Measurements from ENCODE around the gene RNF151. TPM values are rescaled to one million over a fixed set of nuclear protein-coding genes. Genes with fewer than 3 reads are reported as not detected.
"Not testable (repeated sequence)": the region's sequence is repeated elsewhere in the genome, so short reads cannot be mapped to it uniquely, and the experiment has no call there.

RNF151 gene
- total RNA-seq, 1 donor from 2014 or later = not detected

DNA sequence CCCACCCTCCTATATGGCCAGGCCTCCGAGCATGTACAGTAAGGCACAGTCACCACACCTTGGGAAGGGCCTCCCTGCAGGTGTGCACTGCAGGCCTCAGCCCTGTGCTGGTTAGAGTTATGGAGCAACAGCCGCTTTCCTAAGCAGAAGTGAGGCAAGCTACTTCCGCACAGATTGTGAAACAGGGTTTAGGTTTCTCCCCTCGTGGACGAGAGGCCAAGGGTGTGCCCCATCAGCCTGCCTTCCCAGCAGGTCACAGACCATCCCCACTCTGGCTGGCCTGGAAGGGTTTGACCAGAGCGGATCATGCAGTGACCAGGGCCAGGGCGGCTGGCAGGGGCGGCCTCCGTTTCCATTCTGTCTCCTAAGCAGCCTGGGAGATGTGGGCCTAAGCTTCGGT, 28.3 kb upstream of the RNF151 start:
- H3K27me3 ChIP-seq (ENCODE audit: control insufficient read depth in 3 of 3, insufficient read depth in 3 of 3, low read length in 3 of 3) = peaks cover 0 to 4% (median under 1%) of the 10 kb centered on the region in 3 donors
- H3K9me3 ChIP-seq (ENCODE audit: control insufficient read depth in 3 of 3, low read length in 3 of 3) = no peaks in the 10 kb centered on the region
- H3K27ac ChIP-seq (ENCODE audit: low read depth, low read length) = no peak overlapping the region
- no peak overlapping the region for H3K9ac ChIP-seq (ENCODE audit: low read depth in 1 of 3, low read length in 3 of 3)
- H3K4me1 ChIP-seq (ENCODE audit: control insufficient read depth in 3 of 3, insufficient read depth in 3 of 3, low read length in 3 of 3) = peaks cover 26 to 50% (median 41%) of the 10 kb centered on the region in 3 donors
- H3K36me3 ChIP-seq (ENCODE audit: control insufficient read depth in 3 of 3, insufficient read depth in 3 of 3, low read length in 3 of 3) = peaks cover 29 to 36% (median 33%) of the 10 kb centered on the region in 3 donors
- no peak overlapping the region for H3K4me3 ChIP-seq (ENCODE audit: low read length in 3 of 3)

- H3K4me1 ChIP-seq (ENCODE audit: control insufficient read depth in 3 of 3, insufficient read depth in 3 of 3, low read length in 3 of 3) = peaks cover 30 to 50% (median 37%) of the 10 kb centered on the region in 3 donors
- H3K9ac ChIP-seq (ENCODE audit: low read depth in 1 of 3, low read length in 3 of 3) = no peak overlapping the region
- H3K9me3 ChIP-seq (ENCODE audit: control insufficient read depth in 3 of 3, low read length in 3 of 3) = no peaks in the 10 kb centered on the region
- no peak overlapping the region for H3K4me3 ChIP-seq (ENCODE audit: low read length in 3 of 3)
- H3K27me3 ChIP-seq (ENCODE audit: control insufficient read depth in 3 of 3, insufficient read depth in 3 of 3, low read length in 3 of 3) = no peaks in the 10 kb centered on the region
- H3K27ac ChIP-seq (ENCODE audit: low read depth, low read length) = no peak overlapping the region
- peaks cover 29 to 36% (median 33%) of the 10 kb centered on the region in 3 donors for H3K36me3 ChIP-seq (ENCODE audit: control insufficient read depth in 3 of 3, insufficient read depth in 3 of 3, low read length in 3 of 3)
These were observed 27.7 kb upstream of the RNF151 start for GRCh38 chr16:1938910-1939309.

GRCh38 chr16:1939833-1940232, 26.8 kb upstream of the RNF151 start:
- H3K9ac ChIP-seq (ENCODE audit: low read depth in 1 of 3, low read length in 3 of 3); H3K27me3 ChIP-seq (ENCODE audit: control insufficient read depth in 3 of 3, insufficient read depth in 3 of 3, low read length in 3 of 3); H3K4me3 ChIP-seq (ENCODE audit: low read length in 3 of 3); H3K9me3 ChIP-seq (ENCODE audit: control insufficient read depth in 3 of 3, low read length in 3 of 3); H3K27ac ChIP-seq (ENCODE audit: low read depth, low read length): not testable (repeated sequence)
- Histone ChIP-seq H3K4me1 (ENCODE audit: control insufficient read depth in 3 of 3, insufficient read depth in 3 of 3, low read length in 3 of 3) (peaks cover 39 to 58% (median 45%) of the 10 kb centered on the region in 3 donors), H3K36me3 (ENCODE audit: control insufficient read depth in 3 of 3, insufficient read depth in 3 of 3, low read length in 3 of 3) (peaks cover 29 to 37% (median 33%) of the 10 kb centered on the region in 3 donors)

DNA sequence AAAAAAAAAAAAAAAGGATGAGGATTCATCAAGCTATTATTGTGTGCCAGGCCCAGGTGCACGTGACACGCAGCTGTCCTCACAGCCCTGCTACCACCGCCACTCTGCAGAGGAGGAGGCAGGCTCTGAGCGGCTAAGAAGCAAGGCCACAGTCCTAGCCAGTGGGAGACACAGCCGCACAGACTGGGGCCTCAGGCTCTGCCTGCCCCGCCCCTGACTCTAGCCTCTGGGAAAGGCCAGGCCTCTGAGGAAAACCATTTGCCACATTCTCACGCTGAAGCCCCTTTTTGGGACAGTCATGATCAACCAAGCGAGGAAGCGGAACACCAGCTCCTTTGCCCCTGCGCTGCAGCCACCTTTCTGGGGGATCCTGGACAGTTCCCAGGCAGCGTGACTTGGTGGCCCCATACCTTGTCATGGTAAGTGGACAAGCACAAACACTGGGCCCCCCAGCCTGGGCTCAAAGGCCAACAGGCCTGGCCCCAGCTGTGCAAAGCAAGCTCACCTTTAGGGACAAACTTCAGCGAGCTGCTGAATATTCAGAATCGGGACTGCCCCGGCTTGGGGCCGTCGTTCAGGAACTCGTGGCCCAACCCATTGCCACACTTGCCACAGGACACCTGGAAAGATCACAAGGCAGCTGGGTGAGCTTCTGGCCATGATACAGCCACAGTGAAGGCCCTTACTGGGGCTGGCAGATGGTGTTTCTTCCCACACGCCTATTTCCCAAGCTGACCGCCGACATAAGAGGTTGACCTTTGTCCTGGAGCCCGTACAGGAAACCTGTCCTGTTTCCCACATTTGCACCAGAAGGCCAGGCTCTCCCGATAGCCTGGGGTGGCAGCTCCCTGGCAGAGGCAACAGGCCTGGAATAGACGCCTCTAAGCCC, 26.1 kb upstream of the RNF151 start:
- peak overlapping the region in 2 of 3 donors; percentile 35 to 92 for H3K4me3 ChIP-seq (ENCODE audit: low read length in 3 of 3)
- H3K36me3 ChIP-seq (ENCODE audit: control insufficient read depth in 3 of 3, insufficient read depth in 3 of 3, low read length in 3 of 3) = peaks cover 31 to 40% (median 33%) of the 10 kb centered on the region in 3 donors
- H3K27me3 ChIP-seq (ENCODE audit: control insufficient read depth in 3 of 3, insufficient read depth in 3 of 3, low read length in 3 of 3) = no peaks in the 10 kb centered on the region
- peaks cover 44 to 65% (median 49%) of the 10 kb centered on the region in 3 donors for H3K4me1 ChIP-seq (ENCODE audit: control insufficient read depth in 3 of 3, insufficient read depth in 3 of 3, low read length in 3 of 3)
- H3K9me3 ChIP-seq (ENCODE audit: control insufficient read depth in 3 of 3, low read length in 3 of 3) = no peaks in the 10 kb centered on the region
- H3K9ac ChIP-seq (ENCODE audit: low read depth in 1 of 3, low read length in 3 of 3) = peak overlapping the region; percentile 33 to 97 (median 45)
- H3K27ac ChIP-seq (ENCODE audit: low read depth, low read length) = peak overlapping the region; percentile 97

- peak overlapping the region; percentile 78 to 92 (median 87) for H3K4me3 ChIP-seq (ENCODE audit: low read length in 3 of 3)
- H3K9ac ChIP-seq (ENCODE audit: low read depth in 1 of 3, low read length in 3 of 3) = peak overlapping the region; percentile 90 to 97 (median 96)
- no peaks in the 10 kb centered on the region for H3K9me3 ChIP-seq (ENCODE audit: control insufficient read depth in 3 of 3, low read length in 3 of 3)
- H3K27me3 ChIP-seq (ENCODE audit: control insufficient read depth in 3 of 3, insufficient read depth in 3 of 3, low read length in 3 of 3) = no peaks in the 10 kb centered on the region
- H3K27ac ChIP-seq (ENCODE audit: low read depth, low read length) = peak overlapping the region; percentile 97
- peaks cover 39 to 45% (median 40%) of the 10 kb centered on the region in 3 donors for H3K36me3 ChIP-seq (ENCODE audit: control insufficient read depth in 3 of 3, insufficient read depth in 3 of 3, low read length in 3 of 3)
- H3K4me1 ChIP-seq (ENCODE audit: control insufficient read depth in 3 of 3, insufficient read depth in 3 of 3, low read length in 3 of 3) = peaks cover 53 to 74% (median 56%) of the 10 kb centered on the region in 3 donors
These were observed 25.3 kb upstream of the RNF151 start for GRCh38 chr16:1941162-1942046.

DNA sequence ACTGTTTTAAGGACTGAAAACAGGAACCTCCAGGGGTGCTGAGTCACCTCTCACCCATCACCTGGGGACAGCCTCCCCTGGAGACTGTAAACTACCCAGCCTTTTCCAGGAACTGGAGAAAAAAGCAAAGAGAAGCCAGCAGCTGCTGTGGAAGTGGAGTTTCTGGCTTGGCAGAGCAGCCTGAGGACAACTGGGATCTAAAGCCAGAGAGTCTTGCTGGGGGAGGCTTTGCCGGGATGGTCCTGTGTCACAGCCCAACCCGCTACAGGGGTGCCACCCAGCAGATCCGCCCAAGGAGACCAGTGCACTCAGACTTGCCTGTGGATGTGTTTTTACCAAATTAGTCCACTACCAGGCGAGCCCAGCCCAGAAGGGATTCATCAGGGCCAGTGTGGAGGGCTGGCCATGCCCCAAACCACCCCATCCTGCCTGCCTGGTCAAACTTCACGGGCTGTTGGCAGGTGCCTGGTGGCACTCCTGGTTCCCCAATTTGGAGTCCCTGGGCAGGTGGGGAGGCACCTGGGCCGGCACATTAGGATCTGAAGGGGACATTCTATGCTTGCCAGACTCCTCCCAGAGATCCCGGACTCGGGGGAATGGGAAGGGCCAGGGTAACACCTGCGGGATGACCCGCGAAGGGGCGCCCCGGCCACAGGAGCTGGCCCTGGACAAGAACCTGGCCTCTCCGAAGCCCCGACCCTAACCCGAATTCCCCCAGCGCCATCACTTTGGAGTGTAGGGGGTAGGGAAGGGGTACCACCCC, 24.4 kb upstream of the RNF151 start:
- Histone ChIP-seq H3K4me1 (ENCODE audit: control insufficient read depth in 3 of 3, insufficient read depth in 3 of 3, low read length in 3 of 3) (peaks cover 59 to 82% (median 64%) of the 10 kb centered on the region in 3 donors), H3K4me3 (ENCODE audit: low read length in 3 of 3) (peak overlapping the region; percentile 78 to 92 (median 87))

DNA sequence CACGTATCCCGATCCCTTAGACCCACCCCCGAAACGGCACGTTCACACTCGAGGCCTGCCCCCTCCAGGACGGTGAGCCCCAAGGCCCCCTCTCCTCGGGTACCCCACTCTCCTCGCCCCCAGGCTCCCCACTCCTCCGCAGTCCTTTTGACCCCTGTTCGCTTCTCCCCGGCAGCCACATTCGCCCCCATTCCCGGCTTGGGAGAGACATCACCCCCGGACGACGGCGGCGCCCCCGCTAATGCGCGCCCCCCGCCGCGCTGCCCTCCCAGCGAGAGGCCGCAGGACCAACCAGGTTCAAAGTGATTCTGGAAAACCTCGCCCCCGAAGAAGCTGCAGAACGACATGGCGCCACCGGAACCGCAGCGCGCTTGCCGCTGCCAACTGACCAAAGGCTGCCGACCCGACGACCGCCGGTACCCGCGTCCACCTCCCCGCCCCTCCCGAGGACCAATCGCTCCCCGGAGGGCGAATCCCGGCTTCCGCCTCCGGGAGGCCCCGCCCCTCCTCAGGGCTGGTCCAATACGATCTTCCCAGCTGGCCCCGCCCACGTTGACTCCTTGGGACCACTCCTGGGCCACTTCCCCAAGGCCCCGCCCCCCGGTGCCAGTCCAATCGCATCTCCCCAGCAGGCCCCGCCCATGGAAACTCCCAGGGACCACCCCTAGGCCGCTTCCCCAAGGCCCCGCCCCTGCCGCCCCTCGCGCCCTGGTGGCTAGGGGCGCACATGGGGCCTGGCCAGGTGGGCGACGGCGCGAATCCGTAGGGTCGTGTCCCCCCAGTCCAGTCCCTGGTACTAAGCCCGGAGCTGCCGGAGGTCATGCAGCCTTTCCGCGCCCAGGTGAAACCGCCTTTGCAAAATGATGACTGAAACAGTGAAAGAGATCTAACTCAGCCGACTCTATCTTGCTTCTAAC, 23.6 kb upstream of the RNF151 start, which contains the start of gene MSRB1:
MSRB1 (minus strand) TSS at position 390 of the 917 bp plus-strand sequence; CDS start at position 347, 43 bp downstream.
- peaks cover 32 to 35% (median 33%) of the 10 kb centered on the region in 3 donors for H3K36me3 ChIP-seq (ENCODE audit: control insufficient read depth in 3 of 3, insufficient read depth in 3 of 3, low read length in 3 of 3)
- H3K4me3 ChIP-seq (ENCODE audit: low read length in 3 of 3) = peak within 1 kb of the TSS; percentile 78 to 92 (median 87)
- peaks cover 65 to 88% (median 70%) of the 10 kb centered on the region in 3 donors for H3K4me1 ChIP-seq (ENCODE audit: control insufficient read depth in 3 of 3, insufficient read depth in 3 of 3, low read length in 3 of 3)
- H3K27me3 ChIP-seq (ENCODE audit: control insufficient read depth in 3 of 3, insufficient read depth in 3 of 3, low read length in 3 of 3) = no peaks in the 10 kb centered on the region
- H3K9me3 ChIP-seq (ENCODE audit: control insufficient read depth in 3 of 3, low read length in 3 of 3) = no peaks in the 10 kb centered on the region
- H3K9ac ChIP-seq (ENCODE audit: low read depth in 1 of 3, low read length in 3 of 3) = peak within 1 kb of the TSS; percentile 90 to 97 (median 96)
- H3K27ac ChIP-seq (ENCODE audit: low read depth, low read length) = peak within 1 kb of the TSS; percentile 97

More for the DNA sequence above, 24.4 kb upstream of the RNF151 start:
- H3K9me3 ChIP-seq (ENCODE audit: control insufficient read depth in 3 of 3, low read length in 3 of 3) = no peaks in the 10 kb centered on the region
- no peaks in the 10 kb centered on the region for H3K27me3 ChIP-seq (ENCODE audit: control insufficient read depth in 3 of 3, insufficient read depth in 3 of 3, low read length in 3 of 3)
- peak overlapping the region; percentile 90 to 97 (median 96) for H3K9ac ChIP-seq (ENCODE audit: low read depth in 1 of 3, low read length in 3 of 3)
- H3K36me3 ChIP-seq (ENCODE audit: control insufficient read depth in 3 of 3, insufficient read depth in 3 of 3, low read length in 3 of 3) = peaks cover 39 to 40% (median 39%) of the 10 kb centered on the region in 3 donors
- peak overlapping the region; percentile 97 for H3K27ac ChIP-seq (ENCODE audit: low read depth, low read length)

- peaks cover 65 to 80% (median 79%) of the 10 kb centered on the region in 3 donors for H3K4me1 ChIP-seq (ENCODE audit: control insufficient read depth in 3 of 3, insufficient read depth in 3 of 3, low read length in 3 of 3)
- no peaks in the 10 kb centered on the region for H3K27me3 ChIP-seq (ENCODE audit: control insufficient read depth in 3 of 3, insufficient read depth in 3 of 3, low read length in 3 of 3)
- H3K9me3 ChIP-seq (ENCODE audit: control insufficient read depth in 3 of 3, low read length in 3 of 3) = no peaks in the 10 kb centered on the region
- H3K9ac ChIP-seq (ENCODE audit: low read depth in 1 of 3, low read length in 3 of 3) = peak overlapping the region in 1 of 3 donors; percentile 45
- peak overlapping the region in 1 of 3 donors; percentile 14 for H3K4me3 ChIP-seq (ENCODE audit: low read length in 3 of 3)
- peak overlapping the region; percentile 97 for H3K27ac ChIP-seq (ENCODE audit: low read depth, low read length)
- H3K36me3 ChIP-seq (ENCODE audit: control insufficient read depth in 3 of 3, insufficient read depth in 3 of 3, low read length in 3 of 3) = peaks cover 18 to 21% (median 18%) of the 10 kb centered on the region in 3 donors
These were observed 21.9 kb upstream of the RNF151 start for GRCh38 chr16:1944612-1945199.

Measured in skeletal muscle tissue (tissue), 4 donors.